Testis (tissue), 3 donors: Measurements from ENCODE around the gene RPTOR. TPM values are rescaled to one million over a fixed set of nuclear protein-coding genes. Genes with fewer than 3 reads are reported as not detected.

Source experiments
- DNase-seq: peaks from one replicate; pipeline ENCODE4 v3.0.0-alpha.2; 2019
- H3K27ac ChIP-seq, 2 donors: fragments of 200-600 bp; sonication (generic); one replicate each; pipeline ENCODE4 v1.5.1; 2019
- H3K27me3 ChIP-seq: fragments of 200-600 bp; sonication (generic); one replicate; pipeline ENCODE4 v1.5.1; 2019
- H3K36me3 ChIP-seq: fragments of 200-600 bp; sonication (generic); one replicate; pipeline ENCODE4 v1.5.1; 2017; ENCODE audit warnings: low read depth; ENCODE audit errors: missing control alignments
- H3K4me1 ChIP-seq: fragments of 200-600 bp; sonication (generic); one replicate; pipeline ENCODE4 v1.5.1; 2019
- H3K4me3 ChIP-seq, 2 donors: fragments of 200-600 bp; sonication (generic); one replicate each; pipeline ENCODE4 v1.5.1; 2017 to 2019
- H3K9me3 ChIP-seq: fragments of 200-600 bp; sonication (generic); one replicate; pipeline ENCODE4 v1.5.1; 2017
- CTCF ChIP-seq, 3 experiments: fragments of 450-650 bp in 2 of 3; fragments of 200-600 bp in 1 of 3; sonication (generic) in 1 of 3; IDR thresholded peaks; one replicate each; pipeline ENCODE4 v1.5.1; 2016 to 2019; ENCODE audit warnings: antibody characterized with exemption in 3 of 3, mild to moderate bottlenecking in 2 of 3, moderate library complexity in 1 of 3
- POLR2A ChIP-seq: fragments of 450-650 bp; IDR thresholded peaks from one replicate; pipeline ENCODE4 v1.6.1; 2017; ENCODE audit warnings: antibody characterized with exemption, mild to moderate bottlenecking, moderate library complexity
- WGBS, 2 donors: methylation state at CpG; one replicate each; pipeline ENCODE4 v1.1.5; 2018; 5-methylcytosine and 5-hydroxymethylcytosine counted together
- intact Hi-C: fragments of 100-400 bp; cut with DNase I; formaldehyde crosslinking; loops from one replicate; pipeline ENCODE4 v1.15.1; 2023; ENCODE audit warnings: low total_unique reads
- polyA plus RNA-seq: library from polyadenylated mRNA; stranded (reverse); fragments of 350-450 nt; fragmentation: Illumina TruSeq; extraction: RNeasy Lipid Tissue Mini Kit (QIAGEN cat#74804); gene quantifications from one replicate; pipeline ENCODE4 v1.2.3, GENCODE V29; 2014; ENCODE audit warnings: low read depth, low replicate concordance; ENCODE audit not compliant: insufficient read depth
- total RNA-seq, 2 donors: library from RNA; depleted of rRNA; stranded (reverse); fragments of >200 nt; gene quantifications; one replicate each; pipeline ENCODE4 v1.2.3, GENCODE V29; 2016

RPTOR gene
- total and polyA plus RNA-seq, 3 donors from 2014 or later, result 21.8 to 68.3 (median 56.6) TPM

DNA sequence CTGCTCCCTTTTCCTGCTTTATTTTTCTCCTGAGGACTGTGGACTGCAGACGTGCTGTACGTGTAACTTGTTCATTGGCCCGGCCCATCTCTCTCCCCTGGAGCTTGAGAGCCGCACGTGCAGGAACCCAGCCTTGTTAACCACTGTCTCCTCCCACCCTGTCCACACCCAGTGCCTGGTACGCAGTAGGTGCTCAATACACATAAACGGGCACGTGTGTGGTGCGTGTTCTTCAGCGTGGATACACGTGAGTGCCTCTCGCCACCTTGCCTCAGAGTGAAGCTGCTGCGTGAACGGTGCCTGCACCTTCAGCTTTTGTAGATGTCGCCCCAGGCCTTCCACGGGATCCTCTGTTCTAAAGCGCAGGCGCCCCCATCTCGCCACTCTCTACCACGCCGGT, 350.7 kb downstream of the RPTOR start:
- TF ChIP-seq CTCF (IDR thresholded peaks at IDR 0.05), result no peak
- no peak for TF ChIP-seq POLR2A

DNA sequence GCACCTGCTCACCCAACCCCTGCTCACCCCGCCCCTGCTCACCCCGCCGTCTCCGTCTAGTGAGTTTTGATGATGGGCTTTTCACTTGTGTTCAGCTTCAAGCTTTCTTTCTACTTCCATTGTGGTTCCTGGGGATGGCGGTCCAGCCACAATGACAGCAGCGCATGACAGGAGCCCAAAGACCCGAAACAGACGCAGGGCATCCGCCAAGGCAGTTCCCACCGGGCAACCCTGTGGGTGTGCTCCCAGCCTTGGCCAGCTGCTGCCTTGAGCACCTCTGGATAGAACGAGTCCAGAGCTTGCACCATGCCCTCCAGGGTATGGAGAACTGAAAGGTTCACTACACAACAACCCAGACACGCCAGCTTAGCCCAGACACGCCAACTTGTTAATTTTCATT, 354.1 kb downstream of the RPTOR start:
- Histone ChIP-seq H3K36me3 (no peaks in the 10 kb centered on the region), H3K4me3 (no peak overlapping the region), H3K4me1 (no peaks in the 10 kb centered on the region), H3K27ac (no peak overlapping the region), H3K9me3 (no peaks in the 10 kb centered on the region), H3K27me3 (no peaks in the 10 kb centered on the region)
- no peak for DNase-seq
- TF ChIP-seq CTCF (IDR thresholded peaks at IDR 0.05), result no peak
- TF ChIP-seq POLR2A, result no peak
- 97 to 98% methylated on average over 10 to 13 of the region's 13 CpGs for WGBS, 2 donors
- intact Hi-C loops, result no loop called here

More for the DNA sequence above, 350.7 kb downstream of the RPTOR start:
- no peaks in the 10 kb centered on the region for H3K9me3 ChIP-seq
- no peaks in the 10 kb centered on the region for H3K36me3 ChIP-seq
- intact Hi-C loops, result no loop called here
- 85 to 86% methylated on average over 21 of the region's 21 CpGs for WGBS, 2 donors
- H3K4me1 ChIP-seq, result no peaks in the 10 kb centered on the region
- H3K4me3 ChIP-seq, result no peak overlapping the region
- DNase-seq, result no peak
- H3K27me3 ChIP-seq, result no peaks in the 10 kb centered on the region
- H3K27ac ChIP-seq, result no peak overlapping the region

DNA sequence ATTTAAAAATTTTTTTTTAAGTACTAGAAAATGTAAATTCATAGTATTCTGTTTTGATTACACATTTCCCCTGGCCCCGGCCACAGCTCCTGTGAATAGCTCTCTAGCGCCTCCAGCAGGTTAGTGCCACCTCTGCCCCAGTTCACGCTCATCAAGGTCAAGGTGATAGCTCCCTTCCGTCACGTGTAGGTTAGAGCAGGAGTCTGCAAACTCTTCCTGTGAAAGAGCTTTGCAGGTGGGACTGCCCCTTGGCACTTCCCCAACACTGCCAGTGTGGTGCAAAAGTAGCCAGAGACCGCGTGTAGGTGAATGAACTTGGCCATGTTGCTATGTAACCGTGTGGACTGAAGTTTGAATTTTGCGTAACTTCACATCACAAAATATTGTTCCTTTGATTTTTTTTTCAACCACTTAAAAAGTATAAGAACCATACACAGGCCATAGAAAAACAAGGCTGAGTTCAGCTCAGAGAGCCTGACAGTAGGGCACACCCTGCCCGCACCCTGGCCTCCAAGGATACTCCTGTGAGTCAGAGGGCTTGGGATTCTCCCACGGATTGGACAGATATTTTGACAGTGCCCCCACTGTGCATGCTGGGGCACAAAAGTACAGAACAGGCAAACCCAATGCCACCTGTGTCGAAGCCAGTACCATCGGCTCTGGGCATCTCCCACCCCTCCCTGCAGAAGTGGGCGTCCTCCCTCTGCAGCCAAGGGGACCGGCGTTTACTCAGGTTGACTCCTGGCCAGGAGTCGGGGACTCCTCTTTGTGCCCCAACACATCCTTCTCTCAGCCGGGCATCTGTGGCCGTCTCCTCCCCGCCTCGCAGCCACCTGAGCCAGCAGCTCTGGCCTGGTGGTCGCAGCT, 355.0 kb downstream of the RPTOR start:
- 85 to 87% methylated on average over 19 to 22 of the region's 22 CpGs for WGBS, 2 donors
- no peaks in the 10 kb centered on the region for H3K36me3 ChIP-seq
- H3K4me1 ChIP-seq, result no peaks in the 10 kb centered on the region
- TF ChIP-seq CTCF (IDR thresholded peaks at IDR 0.05) (peak; percentile 9 to 18 (median 15)), POLR2A (no peak)
- no peak overlapping the region for H3K4me3 ChIP-seq
- DNase-seq, result no peak
- H3K27me3 ChIP-seq, result no peaks in the 10 kb centered on the region
- intact Hi-C loops, result no loop called here
- H3K9me3 ChIP-seq, result no peaks in the 10 kb centered on the region
- H3K27ac ChIP-seq, result no peak overlapping the region

- no peak for DNase-seq
- intact Hi-C loops, result no loop called here
- H3K9me3 ChIP-seq, result no peaks in the 10 kb centered on the region
- no peak overlapping the region for H3K27ac ChIP-seq
- TF ChIP-seq POLR2A, result no peak
- TF ChIP-seq CTCF (IDR thresholded peaks at IDR 0.05), result no peak
- no peaks in the 10 kb centered on the region for H3K36me3 ChIP-seq
- 81 to 87% methylated on average over 4 of the region's 4 CpGs for WGBS, 2 donors
- H3K4me1 ChIP-seq, result no peaks in the 10 kb centered on the region
- no peak overlapping the region for H3K4me3 ChIP-seq
- no peaks in the 10 kb centered on the region for H3K27me3 ChIP-seq
Observed at GRCh38 chr17:80901319-80901718, 356.7 kb downstream of the RPTOR start.
